WI38 (cell line): Measurements from ENCODE around the gene KIF1A.

ENCODE experiments used
- H3K4me3 ChIP-seq: 2 replicates; pipeline ENCODE4 v1.5.1; 2011; ENCODE audit warnings: low read depth, mild to moderate bottlenecking, control low read depth, low read length
- CTCF ChIP-seq: IDR thresholded peaks from 2 replicates; pipeline ENCODE4 v1.5.1; 2012; ENCODE audit warnings: low read depth, mild to moderate bottlenecking, control low read depth, low read length

Gene KIF1A

GRCh38 chr2:240796543-240797499, 23.2 kb downstream of the KIF1A start:
- TF ChIP-seq CTCF: no peak
- H3K4me3 ChIP-seq: no peak overlapping the region

DNA sequence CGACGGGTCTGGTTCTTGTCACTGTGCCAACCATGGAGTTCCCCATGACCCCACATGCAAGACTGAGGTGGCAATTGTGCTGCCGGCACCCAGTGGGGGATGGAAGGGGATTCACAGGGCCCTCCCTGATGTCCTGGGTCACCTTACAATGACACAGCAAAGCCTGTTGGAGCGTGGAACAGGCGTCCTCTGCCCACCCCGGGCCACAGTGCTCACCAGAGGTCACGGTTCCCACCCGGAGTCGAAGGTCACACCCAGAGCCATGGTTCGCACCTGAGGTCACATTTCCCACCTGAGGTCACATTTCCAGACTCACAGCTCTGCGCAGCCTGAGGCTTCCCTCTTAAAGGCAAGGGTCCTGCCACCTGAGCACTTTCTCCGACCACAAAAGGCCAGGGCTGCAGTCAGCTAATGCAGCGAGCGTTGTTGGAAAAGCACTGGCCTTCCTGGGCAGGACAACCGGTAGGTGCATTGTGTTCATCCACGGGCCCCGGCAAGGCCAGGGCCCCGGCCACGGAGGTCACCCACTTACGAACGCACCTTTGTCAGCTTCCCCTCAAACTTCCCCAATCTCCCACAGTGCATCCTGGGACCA, 24.0 kb downstream of the KIF1A start:
- no peak for TF ChIP-seq CTCF
- no peak overlapping the region for H3K4me3 ChIP-seq

GRCh38 chr2:240795454-240795853, 24.6 kb downstream of the KIF1A start:
- H3K4me3 ChIP-seq: no peak overlapping the region
- no peak for TF ChIP-seq CTCF

DNA sequence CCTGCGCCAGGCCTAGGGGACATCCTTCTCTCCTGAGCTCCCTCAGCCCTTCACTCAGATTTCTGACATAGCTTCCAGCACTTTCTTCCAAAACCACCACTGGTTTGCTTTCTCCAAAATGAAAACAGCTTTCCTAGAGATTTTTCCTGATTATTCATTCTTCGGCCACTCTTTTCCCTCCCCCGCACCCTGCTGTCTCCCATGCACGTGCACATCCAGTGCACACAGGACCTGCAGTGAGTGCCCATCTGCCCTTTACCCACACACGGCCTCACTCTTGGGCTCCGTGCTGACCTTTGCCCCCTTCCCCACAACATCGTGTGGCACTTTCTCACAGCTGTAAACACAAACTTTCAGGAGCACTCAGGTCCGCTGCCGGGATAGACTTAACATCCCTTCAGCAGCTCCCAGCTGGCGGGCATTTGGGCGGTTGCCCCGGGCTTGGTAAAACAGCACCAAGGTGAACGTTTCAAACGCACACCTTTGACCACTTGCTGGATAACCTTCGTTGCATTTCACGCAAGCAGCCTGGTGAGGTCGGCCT, 25.8 kb downstream of the KIF1A start:
- TF ChIP-seq CTCF: no peak
- H3K4me3 ChIP-seq: no peak overlapping the region

GRCh38 chr2:240793313-240794177, 26.5 kb downstream of the KIF1A start:
- no peak for TF ChIP-seq CTCF

DNA sequence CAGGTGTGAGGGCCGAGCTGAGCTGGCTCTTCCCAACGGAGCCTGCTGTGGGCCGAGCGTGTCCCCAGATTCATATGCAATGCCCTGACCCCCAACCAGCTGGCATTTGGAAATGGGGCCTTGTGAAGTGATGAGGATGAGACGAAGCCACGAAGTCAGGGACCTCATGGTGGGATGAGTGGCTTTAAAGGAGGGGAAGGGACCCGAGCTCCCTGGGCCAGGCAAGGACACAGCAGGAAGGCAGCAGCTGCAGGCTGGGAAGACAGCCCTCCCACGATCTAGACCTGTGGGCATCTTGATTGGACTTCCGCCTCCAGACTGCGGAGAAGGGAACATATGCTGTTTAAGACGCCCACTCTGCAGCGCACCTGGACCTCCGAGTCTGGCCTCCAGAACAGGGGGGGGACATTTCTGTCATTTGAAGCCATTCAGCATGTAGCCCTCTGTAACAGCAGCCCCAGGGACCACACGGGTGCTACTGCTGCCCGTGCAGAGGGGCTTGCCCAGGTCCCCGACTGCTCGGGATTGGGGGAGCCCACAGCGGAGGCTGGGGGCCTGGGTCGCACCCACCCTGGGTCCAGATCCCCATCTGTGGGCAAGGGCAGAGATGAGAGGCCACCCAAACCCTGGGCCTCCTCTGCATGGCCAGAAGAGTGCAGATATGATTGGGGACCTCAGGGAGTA, 27.2 kb downstream of the KIF1A start:
- H3K4me3 ChIP-seq: no peak overlapping the region

More at GRCh38 chr2:240793313-240794177, 26.5 kb downstream of the KIF1A start:
- no peak overlapping the region for H3K4me3 ChIP-seq

More for the DNA sequence above, 27.2 kb downstream of the KIF1A start:
- TF ChIP-seq CTCF: no peak
